Measurements from ENCODE around the gene MAP4K3.
"Not testable (repeated sequence)": the region's sequence is repeated elsewhere in the genome, so short reads cannot be mapped to it uniquely, and the experiment has no call there.

The MAP4K3 gene

GRCh38 chr2:39370101-39370500, 67.0 kb downstream of the MAP4K3 start:
- no peak for DNase-seq (ENCODE audit: low spot score)

- DNase-seq (ENCODE audit: low spot score): no peak
Observed at GRCh38 chr2:39368846-39369245, 68.2 kb downstream of the MAP4K3 start.

- DNase-seq (ENCODE audit: low spot score): no peak
Observed at GRCh38 chr2:39368376-39368775, 68.7 kb downstream of the MAP4K3 start.

GRCh38 chr2:39362595-39362994, 74.5 kb downstream of the MAP4K3 start:
- no peak for DNase-seq (ENCODE audit: low spot score)

GRCh38 chr2:39361511-39361910, 75.6 kb downstream of the MAP4K3 start:
- DNase-seq (ENCODE audit: low spot score): no peak

- not testable (repeated sequence) for DNase-seq (ENCODE audit: low spot score)
Observed at GRCh38 chr2:39360342-39360741, 76.7 kb downstream of the MAP4K3 start.

GRCh38 chr2:39359453-39360038, 77.5 kb downstream of the MAP4K3 start:
- DNase-seq (ENCODE audit: low spot score): no peak

GRCh38 chr2:39356922-39357639, 80.0 kb downstream of the MAP4K3 start:
- no peak for DNase-seq (ENCODE audit: low spot score)

GRCh38 chr2:39350658-39351057, 86.4 kb downstream of the MAP4K3 start:
- no peak for DNase-seq (ENCODE audit: low spot score)

GRCh38 chr2:39338502-39338901, 98.6 kb downstream of the MAP4K3 start:
- DNase-seq (ENCODE audit: low spot score): no peak

- DNase-seq (ENCODE audit: low spot score): no peak
Observed at GRCh38 chr2:39335930-39336329, 101.2 kb downstream of the MAP4K3 start.

- no peak for DNase-seq (ENCODE audit: low spot score)
Observed at GRCh38 chr2:39334978-39335377, 102.1 kb downstream of the MAP4K3 start.

- DNase-seq (ENCODE audit: low spot score): no peak
Observed at GRCh38 chr2:39334529-39334928, 102.6 kb downstream of the MAP4K3 start.

- DNase-seq (ENCODE audit: low spot score): no peak
Observed at GRCh38 chr2:39326644-39327043, 110.4 kb downstream of the MAP4K3 start.

- DNase-seq (ENCODE audit: low spot score): no peak
Observed at GRCh38 chr2:39325966-39326365, 111.1 kb downstream of the MAP4K3 start.

GRCh38 chr2:39321056-39322035, 115.7 kb downstream of the MAP4K3 start:
- DNase-seq (ENCODE audit: low spot score): not testable (repeated sequence)

GRCh38 chr2:39320162-39320561, 116.9 kb downstream of the MAP4K3 start:
- no peak for DNase-seq (ENCODE audit: low spot score)

GRCh38 chr2:39313575-39313974, 123.5 kb downstream of the MAP4K3 start:
- no peak for DNase-seq (ENCODE audit: low spot score)

- no peak for DNase-seq (ENCODE audit: low spot score)
Observed at GRCh38 chr2:39311469-39311868, 125.6 kb downstream of the MAP4K3 start.

GRCh38 chr2:39308778-39309177, 128.3 kb downstream of the MAP4K3 start:
- no peak for DNase-seq (ENCODE audit: low spot score)

GRCh38 chr2:39306626-39307025, 130.5 kb downstream of the MAP4K3 start:
- no peak for DNase-seq (ENCODE audit: low spot score)

- no peak for DNase-seq (ENCODE audit: low spot score)
Observed at GRCh38 chr2:39304729-39305128, 132.4 kb downstream of the MAP4K3 start.

- DNase-seq (ENCODE audit: low spot score): no peak
Observed at GRCh38 chr2:39304200-39304599, 132.9 kb downstream of the MAP4K3 start.
